Epithelial cell of prostate (primary cell): ENCODE measurements around the gene C9orf50.
"Not testable (repeated sequence)": the region's sequence is repeated elsewhere in the genome, so short reads cannot be mapped to it uniquely, and the experiment has no call there.

Experiments used
- DNase-seq: peaks from one replicate; pipeline ENCODE4 v3.0.0-alpha.2; 2011; ENCODE audit warnings: low read depth, low spot score
- H3K27ac ChIP-seq: fragments of 450-650 bp; 2 replicates; pipeline ENCODE4 v1.5.1; 2017; ENCODE audit warnings: mild to moderate bottlenecking

The C9orf50 gene, protein sequence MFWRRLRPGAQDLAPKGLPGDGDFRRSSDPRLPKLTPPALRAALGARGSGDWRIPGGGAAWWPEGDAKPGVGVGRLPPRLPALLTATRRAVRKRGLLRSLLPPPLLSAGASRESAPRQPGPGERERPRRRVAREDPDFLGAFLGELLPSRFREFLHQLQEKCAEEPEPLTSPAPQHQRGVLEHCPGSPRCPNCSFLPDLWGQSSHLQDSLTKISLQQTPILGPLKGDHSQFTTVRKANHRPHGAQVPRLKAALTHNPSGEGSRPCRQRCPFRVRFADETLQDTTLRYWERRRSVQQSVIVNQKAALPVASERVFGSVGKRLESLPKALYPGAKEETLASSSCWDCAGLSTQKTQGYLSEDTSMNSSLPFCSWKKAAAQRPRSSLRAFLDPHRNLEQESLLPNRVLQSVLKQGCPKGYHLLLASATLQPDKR

DNA sequence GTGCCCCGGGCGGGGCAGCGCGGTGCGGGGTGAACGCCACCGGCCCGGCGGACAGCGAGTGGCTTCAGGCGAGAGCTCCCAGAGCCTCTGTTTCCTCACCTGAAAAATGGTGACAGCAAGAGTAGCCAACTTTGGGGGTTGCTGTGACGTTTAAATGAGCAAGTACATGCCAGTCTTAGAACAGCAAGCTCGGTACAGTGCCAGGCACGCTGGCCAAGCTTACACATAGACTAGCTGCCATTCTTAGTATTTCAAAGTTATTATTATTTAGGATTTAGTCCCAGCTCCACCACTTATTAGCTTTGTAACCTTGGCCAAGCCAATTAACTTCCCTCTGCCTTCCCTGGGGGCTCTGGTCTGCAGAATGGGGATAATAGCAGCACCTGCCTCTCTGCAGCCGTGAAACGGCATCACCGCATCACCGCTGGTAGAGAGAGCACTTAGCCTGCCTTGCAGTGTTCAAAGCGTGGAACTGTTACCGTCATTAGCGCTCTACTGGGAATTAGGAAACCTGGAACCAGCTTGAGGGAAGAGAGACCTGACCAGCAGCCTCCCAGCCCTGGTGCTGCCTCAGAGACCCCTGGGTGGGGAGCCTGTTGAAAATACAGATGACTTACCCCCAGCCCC lies at the start of gene C9orf50:
Gene C9orf50 (minus strand): TSS at position 433 of the 627 bp plus-strand sequence. CDS start 527 bp downstream, outside the sequence.
- no peak for DNase-seq
- no peak within 1 kb of the TSS for H3K27ac ChIP-seq

DNA sequence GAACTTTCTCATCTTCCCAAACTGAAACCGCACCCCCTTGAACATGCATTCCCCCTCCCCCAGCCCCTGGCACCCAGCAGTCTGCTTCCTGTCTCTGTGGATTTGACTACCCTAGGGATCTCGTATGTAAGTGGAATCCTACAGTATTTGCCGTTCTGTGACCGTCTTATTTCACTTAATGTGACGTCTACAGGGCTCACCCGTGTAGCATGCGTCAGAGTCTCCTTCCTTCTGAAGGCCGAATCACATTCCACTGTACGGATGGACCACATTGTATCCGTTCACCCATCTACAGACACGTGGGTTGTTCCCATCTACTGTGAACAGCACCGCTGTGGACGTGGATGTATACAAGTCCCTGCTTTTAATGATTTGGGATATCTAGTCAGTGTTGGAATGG lies 49.0 kb upstream of the C9orf50 start:
- H3K27ac ChIP-seq: no peak overlapping the region
- DNase-seq: no peak

DNA sequence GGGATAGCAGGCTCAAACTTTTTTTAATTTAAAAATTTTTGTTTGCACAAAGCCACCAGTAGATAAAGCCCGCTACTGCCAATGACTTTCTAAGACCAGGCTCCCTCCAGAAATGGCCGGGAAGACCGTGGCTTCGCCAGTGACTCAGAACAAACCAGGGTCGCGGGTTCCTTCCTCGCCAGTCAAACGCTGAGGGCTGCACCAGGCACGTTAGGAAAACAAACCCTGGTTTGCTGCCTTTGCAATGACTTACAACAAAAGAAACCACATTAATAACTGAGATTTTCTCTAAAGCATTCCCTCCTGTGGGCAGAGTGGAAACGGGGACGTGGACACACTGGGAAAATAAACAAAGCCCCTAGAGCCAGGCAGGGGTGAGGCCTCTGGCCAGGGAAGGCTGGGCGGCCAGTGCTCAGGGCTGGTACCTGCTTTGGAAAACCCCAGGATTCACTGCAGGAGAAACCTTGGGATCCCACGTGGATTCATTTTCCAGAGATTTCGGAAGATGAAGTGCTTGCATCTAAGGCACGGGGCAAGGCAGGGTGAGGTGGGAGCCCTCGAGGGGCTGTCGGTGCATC lies 48.3 kb upstream of the C9orf50 start:
- no peak for DNase-seq
- no peak overlapping the region for H3K27ac ChIP-seq

DNA sequence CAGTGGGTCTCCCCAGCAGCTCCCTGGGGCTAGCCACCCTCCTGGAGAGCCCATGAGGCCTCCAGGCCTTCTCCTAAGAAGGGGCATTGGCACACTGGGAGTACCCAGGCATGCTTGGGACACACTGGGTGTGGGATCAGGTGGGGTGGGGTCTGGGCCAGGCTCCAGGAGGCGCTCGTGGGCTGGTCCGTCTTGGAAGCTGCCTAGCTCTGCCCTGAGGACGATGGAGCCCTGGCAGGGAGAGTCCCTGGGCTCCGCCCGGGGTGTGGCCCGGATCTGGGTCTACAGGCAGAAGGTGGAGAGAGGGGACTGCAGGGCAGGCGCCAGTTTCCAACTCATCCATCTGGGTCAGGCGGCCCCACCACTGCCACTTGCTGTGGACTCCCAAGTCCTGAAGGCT lies 46.9 kb upstream of the C9orf50 start:
- DNase-seq: no peak
- H3K27ac ChIP-seq: no peak overlapping the region

DNA sequence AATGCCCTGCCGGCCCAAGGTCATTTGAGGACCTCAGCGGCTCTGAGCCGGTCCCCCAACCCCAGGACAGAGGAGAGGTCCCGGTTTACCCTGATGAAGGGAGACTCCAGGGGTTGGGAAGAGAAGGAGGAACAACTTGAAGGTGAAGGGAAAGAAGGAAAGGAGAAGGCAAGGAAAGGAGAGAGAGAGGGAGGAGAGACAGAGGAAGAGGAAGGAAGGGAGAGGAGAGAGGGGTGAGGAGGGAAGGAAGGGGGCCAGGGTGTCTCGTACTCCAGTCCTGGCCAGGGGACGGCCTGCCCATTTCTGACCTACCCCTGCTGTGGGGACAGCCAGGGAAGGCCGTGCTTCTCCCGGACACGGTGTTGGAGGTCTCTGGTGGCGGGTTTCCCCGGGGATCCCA lies 46.5 kb upstream of the C9orf50 start:
- no peak for DNase-seq
- H3K27ac ChIP-seq: no peak overlapping the region

DNA sequence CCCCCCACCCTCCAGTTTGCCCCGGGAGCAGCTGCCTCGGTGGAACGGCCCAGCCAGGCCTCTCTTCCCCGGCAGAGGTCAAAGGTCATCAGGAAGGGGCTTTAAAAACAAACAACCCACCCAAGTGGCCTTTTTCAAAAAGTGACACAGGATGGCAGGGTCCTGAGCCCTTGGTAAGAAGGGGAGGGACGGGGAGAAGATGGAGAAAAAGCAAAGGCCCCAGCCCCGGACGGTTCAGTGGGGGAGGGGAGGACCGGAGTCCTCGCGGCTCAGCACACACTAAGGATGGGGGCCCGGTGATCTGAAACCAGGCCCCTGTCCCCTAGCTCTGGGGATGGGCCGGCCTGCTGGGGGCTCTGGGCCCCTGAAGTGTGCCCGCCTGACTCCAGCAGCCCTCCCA lies 45.7 kb upstream of the C9orf50 start:
- H3K27ac ChIP-seq: no peak overlapping the region
- DNase-seq: no peak

DNA sequence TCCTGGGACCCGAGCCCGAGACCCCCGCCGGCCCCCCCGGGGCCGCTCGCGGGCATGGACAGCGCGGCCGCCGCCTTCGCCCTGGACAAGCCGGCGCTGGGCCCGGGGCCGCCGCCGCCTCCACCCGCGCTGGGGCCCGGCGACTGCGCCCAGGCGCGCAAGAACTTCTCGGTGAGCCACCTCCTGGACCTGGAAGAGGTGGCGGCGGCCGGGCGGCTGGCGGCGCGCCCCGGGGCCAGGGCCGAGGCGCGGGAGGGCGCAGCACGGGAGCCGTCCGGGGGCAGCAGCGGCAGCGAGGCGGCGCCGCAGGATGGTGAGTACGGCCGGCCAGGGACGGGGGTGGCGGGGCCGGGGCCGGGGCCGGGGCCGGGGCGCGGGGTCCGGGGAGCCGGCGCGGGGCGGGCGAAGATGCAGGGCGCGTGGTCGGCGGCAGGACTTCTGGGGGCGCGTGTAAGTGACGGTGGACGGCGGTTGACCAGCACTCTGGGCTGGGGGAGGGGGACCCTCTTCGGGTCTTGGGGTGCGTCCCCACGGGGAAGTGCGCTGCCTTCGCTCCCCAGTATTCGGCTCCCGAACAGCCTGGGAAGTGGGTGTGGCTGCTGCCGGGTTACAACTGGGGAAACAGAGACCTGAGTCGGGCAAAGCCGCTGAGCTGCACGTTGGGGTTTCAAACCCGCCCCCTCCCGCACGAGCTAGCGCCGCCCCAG lies 45.1 kb upstream of the C9orf50 start:
- no peak overlapping the region for H3K27ac ChIP-seq
- no peak for DNase-seq

DNA sequence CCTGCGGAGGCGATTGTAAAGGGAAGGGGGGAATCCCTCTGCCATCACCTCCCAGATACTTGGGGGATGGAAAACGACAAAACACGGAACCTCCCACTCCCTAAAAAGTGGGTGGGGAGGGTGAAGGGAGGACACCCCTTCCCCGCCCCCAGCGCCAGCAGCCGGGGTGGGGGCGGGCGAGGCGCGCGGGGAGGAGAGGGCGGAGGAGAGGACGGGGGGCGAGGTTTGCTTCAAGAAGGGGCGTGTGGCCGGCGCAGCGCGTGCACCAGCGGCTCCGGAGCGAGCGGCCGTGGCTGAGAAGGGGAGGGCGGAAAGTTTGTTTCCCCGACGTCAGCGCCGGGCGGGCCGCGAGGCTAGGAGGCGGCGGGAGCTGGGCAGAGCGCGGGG lies 44.5 kb upstream of the C9orf50 start, which contains the start of gene PRRX2:
Gene PRRX2 (plus strand): TSS at position 259 of the 387 bp plus-strand sequence. CDS start 221 bp downstream, outside the sequence.
- H3K27ac ChIP-seq: no peak within 1 kb of the TSS
- DNase-seq: no peak

DNA sequence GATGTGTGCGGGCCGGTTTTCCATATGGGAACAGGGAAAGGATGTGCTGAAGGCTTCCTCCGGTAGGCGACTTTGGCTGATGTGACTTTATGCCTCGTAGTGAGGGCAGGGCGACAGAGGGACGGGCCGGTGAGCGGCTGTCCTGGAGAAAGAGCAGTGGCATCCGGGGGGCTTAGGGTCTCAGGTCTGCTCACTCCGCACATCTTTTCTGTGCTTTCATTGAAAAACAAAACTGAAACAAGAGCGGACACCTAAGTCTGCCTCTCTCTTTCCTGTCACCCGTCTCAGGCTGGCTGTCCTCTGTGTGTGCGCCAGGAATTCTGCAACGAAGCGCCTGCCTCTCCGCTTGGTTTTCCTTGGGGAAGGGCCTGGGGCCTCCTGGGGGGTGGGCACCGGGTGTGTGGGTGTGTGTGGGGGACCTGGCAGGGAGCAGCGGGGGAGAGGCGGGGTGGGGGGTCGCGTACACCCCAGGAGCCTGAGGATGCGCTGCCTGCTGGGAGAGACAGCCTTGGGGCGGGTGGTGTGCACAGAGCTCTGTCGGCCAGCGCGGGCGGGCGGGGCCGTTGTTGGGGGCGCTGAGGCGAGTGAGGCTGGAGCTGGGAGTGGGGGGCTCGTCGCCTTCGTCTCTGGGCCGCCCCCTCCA lies 44.0 kb upstream of the C9orf50 start:
- DNase-seq: no peak
- H3K27ac ChIP-seq: no peak overlapping the region

DNA sequence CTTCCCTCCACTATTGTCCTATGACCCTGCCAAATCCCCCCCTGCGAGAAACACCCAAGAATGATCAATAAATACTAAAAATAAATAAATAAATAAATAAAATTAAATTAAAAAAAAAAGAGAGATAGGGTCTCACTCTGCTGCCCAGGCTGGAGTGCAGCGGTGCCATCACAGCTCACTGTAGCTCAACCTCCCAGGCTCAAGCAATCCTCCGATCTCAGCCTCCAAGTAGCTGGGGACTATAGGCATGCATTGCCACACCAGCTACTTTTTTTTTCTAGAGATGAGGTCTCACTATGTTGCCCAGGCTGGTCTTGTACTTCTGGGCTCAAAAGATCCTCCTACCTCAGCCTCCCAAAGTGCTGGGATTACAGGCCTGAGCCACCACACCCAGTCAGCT lies 41.3 kb upstream of the C9orf50 start:
- not testable (repeated sequence) for DNase-seq

DNA sequence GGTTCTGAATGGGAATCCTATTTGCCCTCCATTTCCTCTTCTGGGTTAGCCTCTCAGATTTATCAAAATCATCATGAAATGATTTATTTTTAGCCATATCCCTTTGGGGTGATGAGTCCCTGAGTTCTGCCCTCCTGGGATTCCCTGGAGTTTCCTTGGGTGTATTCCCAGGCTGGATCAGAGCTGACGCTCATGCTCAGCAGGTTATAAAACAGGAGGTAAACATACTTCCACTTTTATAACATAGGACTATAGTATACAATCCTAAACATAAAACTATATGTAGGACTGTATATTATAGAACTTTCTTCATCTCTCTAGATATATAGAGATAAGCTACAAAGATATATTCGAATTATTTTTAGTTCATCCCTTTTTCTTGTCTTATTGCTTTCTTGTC lies 40.1 kb upstream of the C9orf50 start:
- H3K27ac ChIP-seq: no peak overlapping the region
- DNase-seq: no peak

More for the DNA sequence above, 41.3 kb upstream of the C9orf50 start:
- not testable (repeated sequence) for H3K27ac ChIP-seq

DNA sequence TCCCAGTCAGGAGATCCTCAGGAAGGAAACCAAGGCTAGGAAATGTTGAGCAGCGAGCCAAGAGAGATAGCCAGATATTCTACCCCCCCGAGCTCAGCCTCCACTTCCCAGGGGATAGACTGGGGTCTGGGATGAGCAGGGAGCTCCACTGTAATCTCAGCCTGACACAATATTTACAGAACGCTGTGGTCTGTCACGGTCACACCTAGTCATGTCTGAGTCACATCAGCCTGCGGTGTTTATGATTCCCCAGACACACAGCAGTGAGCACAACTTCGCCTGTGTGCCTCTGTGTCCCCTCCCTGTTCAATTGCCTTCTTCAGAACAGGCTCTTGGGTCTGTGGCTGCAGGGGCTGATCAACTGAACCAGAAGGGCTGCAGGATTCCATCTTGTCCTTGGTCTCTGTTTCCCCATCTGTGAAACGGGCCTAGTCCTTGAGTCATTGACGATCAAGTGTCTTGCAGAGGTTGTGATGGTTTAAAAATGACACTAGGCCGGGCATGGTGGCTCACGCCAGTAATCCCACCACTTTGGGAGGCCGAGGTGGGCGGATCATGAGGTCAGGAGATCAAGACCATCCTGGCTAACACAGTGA lies 36.0 kb upstream of the C9orf50 start:
- DNase-seq: peak; percentile 33
- H3K27ac ChIP-seq: no peak overlapping the region

DNA sequence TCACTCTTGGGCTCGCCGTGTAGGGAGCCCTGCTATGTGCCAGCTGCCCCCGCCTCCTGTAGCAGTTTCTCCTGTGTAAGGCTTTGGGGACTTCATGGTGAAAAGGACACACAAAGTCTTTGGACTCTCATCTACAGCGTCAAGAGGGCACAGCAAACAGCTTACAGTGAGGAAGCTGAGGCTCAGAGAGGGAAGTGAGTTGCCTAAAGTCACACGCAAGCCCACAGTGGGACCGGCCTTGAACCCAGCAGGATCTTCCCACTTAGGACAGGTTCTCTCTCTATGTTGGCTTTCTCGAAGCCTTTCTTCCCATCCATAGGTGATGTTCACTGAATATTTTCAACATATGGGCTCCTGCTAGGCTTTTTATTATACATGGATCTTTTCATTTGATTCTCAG lies 34.8 kb upstream of the C9orf50 start:
- DNase-seq: no peak
- H3K27ac ChIP-seq: no peak overlapping the region

DNA sequence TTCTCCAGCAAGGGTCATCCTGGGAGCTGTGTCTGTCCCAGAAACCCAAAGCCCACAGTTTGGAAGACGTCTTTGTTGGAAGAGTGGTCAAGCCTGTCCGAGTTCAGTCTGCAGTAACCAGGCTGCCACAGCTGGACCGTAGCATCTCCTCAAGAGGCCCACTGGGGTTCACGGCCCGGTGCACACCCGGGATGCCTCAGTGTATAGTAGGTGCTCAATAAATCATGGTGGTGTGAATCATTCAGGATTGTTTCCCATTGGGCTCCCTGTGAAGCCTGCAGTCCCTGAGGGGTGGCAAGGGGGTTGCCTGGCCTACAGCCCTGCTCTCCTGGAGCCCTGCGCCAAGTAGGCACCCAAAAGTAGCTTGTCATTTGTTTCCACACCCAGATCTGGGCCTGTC lies 34.3 kb upstream of the C9orf50 start:
- H3K27ac ChIP-seq: no peak overlapping the region
- no peak for DNase-seq

DNA sequence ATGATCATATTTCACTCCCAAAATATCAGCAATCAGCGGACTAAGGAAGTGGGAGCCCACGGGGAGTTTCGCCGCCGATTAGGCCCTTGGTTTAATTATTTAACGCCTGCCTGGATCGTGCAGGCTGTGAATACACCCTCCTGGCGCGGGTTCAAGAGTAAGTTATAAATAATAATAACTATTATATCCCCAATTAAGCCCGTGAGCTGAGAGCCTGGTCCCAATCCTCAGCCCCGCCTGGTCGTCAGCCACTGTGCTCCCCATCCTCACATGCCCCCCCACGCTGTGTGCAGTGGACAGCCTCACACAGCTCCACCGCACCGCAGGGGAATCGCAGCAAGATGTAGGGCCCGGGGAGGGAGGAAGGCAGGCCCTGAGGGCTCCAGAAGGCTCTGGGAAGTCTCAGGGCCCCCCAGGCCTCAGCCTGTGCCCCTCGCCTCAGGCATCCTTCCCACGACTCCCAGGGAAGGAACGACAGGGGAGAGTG lies 33.7 kb upstream of the C9orf50 start:
- no peak overlapping the region for H3K27ac ChIP-seq
- DNase-seq: no peak

DNA sequence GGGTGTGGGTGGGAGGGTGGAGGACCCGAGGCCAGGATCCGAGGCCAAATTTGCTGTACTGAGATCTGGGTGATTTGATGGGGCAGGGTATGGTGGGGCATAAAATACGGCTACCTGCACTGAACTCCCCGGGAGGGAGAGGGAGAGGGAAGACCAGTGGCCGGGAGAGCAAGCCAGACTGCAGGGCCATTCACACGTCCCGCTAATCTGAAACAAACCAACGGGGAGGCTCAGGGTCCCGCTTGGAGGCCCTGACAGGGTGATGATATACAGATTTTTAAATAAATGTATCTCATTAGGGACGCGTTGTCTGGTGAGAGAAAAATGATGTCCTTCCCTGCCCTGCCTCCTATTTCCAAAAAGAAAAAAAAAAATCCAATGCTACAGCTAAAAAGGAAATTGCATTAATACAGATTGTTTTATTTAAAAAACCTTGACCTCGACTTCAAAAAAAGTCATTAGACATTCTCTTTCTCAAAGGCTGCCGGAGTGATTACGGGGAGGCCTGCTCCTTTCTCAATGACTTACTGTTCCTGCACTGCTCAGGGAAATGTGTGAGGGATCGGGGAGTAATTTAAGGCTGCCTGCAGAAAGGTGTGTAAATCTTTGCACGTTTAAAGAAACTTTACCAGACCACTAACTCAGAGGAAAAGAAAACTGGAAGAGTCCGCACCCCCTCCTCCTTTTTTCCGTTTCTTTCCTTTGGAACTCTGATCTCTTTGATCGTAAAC lies 33.1 kb upstream of the C9orf50 start:
- no peak for DNase-seq
- no peak overlapping the region for H3K27ac ChIP-seq

DNA sequence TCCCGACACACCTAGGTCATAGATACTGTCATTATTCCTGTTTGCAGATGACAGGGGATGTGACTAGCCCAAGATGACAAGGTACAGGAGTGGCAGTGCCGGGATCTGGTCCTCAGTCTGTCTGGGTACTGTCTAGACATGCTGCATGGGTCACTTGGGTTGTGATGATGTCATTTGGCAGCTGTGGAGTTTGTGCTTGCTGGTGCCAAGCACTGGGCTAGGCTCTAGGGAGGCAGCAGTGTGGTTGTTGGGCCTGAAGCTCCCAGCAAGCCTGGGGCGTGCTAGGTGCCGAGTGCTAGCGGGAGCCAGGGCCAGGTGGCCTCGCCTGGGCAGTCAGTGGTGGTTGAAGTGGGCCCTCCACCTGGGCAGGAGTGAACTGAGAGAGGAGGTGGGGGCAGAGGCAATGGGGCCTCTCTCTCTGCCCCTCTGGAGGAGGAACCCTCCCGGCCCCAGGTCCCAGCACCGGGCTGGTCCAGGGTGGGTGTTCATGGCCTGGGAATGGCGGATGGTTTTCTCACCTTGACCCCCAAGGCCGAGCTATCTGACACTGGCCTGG lies 29.9 kb upstream of the C9orf50 start:
- no peak overlapping the region for H3K27ac ChIP-seq
- DNase-seq: no peak

DNA sequence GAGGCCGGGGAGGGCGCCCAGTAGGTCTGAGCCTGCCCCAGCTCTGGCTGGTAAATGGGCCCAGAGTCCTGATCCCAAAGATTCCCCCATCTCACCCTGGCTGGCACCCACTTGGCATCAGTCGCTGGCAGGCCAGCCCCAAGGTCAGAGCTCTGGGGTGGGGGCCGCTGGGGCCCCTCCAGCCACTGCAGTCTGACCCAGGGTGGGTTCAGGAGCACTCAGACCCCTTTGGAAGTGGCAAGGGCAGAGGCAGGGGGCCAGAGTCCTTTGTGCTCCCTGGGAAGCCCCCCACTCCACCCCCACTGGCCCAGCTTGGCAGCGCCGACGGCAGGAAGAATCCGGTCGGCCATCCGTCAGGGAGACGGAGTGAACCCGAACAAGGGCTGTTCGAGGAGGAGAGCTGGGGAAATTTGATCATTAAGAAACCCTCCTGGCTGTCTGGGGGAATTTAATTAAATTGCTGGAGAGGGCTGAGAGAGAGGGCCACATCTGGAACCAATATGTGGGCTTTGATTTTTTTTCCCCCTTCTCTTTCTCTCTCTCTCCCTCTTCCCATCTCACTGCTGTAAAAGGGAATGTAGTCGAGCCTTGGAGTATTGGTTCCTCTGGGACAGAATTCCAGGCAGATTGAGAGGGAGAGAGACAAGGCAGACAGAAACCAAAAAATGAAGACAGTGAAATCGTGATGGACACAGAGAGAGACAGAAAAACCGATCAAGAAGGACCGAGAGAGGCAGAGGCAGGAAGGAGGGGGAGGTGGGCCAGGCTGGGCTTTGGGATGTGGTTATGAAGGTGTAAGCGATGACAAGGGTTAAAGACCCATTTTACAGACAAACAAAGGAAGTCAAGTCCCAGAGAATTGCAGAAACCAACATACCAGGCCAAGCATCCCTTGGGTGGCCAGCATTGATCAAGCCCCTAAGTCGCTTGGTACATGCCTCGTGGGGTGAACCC lies 29.1 kb upstream of the C9orf50 start:
- H3K27ac ChIP-seq: no peak overlapping the region
- DNase-seq: no peak
